Breast epithelium (tissue), 3 donors: Measurements from ENCODE around the gene PDZD7.

ENCODE experiments used
- POLR2AphosphoS5 ChIP-seq, 3 donors: sonication (generic); formaldehyde crosslinking; IDR thresholded peaks; one replicate each; pipeline ENCODE4 v1.6.1; 2017; ENCODE audit warnings: antibody characterized with exemption in 3 of 3
- TF ChIP-seq, protein P1 (sequence below), 3 donors: fragments of 450-650 bp; IDR thresholded peaks; one replicate each; pipeline ENCODE4 v1.5.1; 2016 to 2017; ENCODE audit warnings: antibody characterized with exemption in 3 of 3, mild to moderate bottlenecking in 3 of 3, moderate library complexity in 3 of 3

DNA sequence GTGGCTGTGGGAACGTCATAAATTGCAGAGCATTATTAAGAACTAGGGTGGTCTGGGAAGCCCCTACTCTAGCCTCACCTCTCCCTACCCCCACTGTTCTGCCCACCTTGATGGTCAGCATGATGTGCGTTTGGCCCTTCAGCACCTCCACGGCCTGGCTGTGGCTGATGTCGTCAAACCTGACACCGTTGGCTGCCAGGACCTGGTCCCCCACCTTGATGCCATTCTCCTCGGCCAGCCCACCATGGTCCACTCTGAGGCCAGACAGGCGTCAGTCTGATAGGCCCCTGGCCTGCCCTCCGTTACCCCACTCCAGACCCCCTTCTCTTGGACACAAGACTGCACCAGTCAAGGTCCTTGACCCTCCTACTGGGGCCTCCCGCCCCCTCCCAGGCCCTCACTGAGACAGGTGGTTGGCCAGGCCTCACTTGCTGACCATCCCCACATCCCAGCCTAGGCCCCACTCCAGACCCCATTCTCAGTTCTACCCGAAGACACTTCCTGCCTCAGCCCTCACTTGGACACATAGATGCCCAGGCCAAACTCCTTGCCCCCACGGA is 9.2 kb downstream of the PDZD7 start:
- TF ChIP-seq, protein P1, sequence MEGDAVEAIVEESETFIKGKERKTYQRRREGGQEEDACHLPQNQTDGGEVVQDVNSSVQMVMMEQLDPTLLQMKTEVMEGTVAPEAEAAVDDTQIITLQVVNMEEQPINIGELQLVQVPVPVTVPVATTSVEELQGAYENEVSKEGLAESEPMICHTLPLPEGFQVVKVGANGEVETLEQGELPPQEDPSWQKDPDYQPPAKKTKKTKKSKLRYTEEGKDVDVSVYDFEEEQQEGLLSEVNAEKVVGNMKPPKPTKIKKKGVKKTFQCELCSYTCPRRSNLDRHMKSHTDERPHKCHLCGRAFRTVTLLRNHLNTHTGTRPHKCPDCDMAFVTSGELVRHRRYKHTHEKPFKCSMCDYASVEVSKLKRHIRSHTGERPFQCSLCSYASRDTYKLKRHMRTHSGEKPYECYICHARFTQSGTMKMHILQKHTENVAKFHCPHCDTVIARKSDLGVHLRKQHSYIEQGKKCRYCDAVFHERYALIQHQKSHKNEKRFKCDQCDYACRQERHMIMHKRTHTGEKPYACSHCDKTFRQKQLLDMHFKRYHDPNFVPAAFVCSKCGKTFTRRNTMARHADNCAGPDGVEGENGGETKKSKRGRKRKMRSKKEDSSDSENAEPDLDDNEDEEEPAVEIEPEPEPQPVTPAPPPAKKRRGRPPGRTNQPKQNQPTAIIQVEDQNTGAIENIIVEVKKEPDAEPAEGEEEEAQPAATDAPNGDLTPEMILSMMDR (IDR thresholded peaks at IDR 0.05), result no peak
- TF ChIP-seq POLR2AphosphoS5 (IDR thresholded peaks at IDR 0.05), result no peak
